NCI-H146 treated with DMSO at 0.1 percent for 48 hours (cell line): ENCODE measurements around the gene NBPF1.
"Not testable (repeated sequence)": the region's sequence is repeated elsewhere in the genome, so short reads cannot be mapped to it uniquely, and the experiment has no call there.

ENCODE experiments used
- DNase-seq: peaks from one replicate; lab custom pipeline; 2025; ENCODE audit not compliant: unreplicated experiment; lab: John Stamatoyannopoulos, UW

Gene NBPF1

GRCh38 chr1:16553244-16553643 is 60.1 kb downstream of the NBPF1 start:
- not testable (repeated sequence) for DNase-seq

GRCh38 chr1:16550212-16550918 is 63.0 kb downstream of the NBPF1 start:
- DNase-seq: not testable (repeated sequence)

- not testable (repeated sequence) for DNase-seq
Measured at GRCh38 chr1:16549545-16549944, 63.8 kb downstream of the NBPF1 start.

- DNase-seq: not testable (repeated sequence)
Measured at GRCh38 chr1:16547502-16548241, 65.7 kb downstream of the NBPF1 start.

GRCh38 chr1:16545682-16546095 is 67.7 kb downstream of the NBPF1 start:
- DNase-seq: peak; percentile 59

- not testable (repeated sequence) for DNase-seq
Measured at GRCh38 chr1:16540421-16540893, 72.9 kb downstream of the NBPF1 start.

- DNase-seq: not testable (repeated sequence)
Measured at GRCh38 chr1:16537528-16537927, 75.8 kb downstream of the NBPF1 start.

GRCh38 chr1:16536796-16537195 is 76.6 kb downstream of the NBPF1 start:
- DNase-seq: not testable (repeated sequence)

- not testable (repeated sequence) for DNase-seq
Measured at GRCh38 chr1:16535898-16536297, 77.5 kb downstream of the NBPF1 start.

GRCh38 chr1:16535487-16535886 is 77.9 kb downstream of the NBPF1 start:
- DNase-seq: not testable (repeated sequence)

GRCh38 chr1:16534829-16535456 is 78.4 kb downstream of the NBPF1 start:
- DNase-seq: not testable (repeated sequence)

- DNase-seq: not testable (repeated sequence)
Measured at GRCh38 chr1:16534239-16534828, 79.0 kb downstream of the NBPF1 start.

- DNase-seq: not testable (repeated sequence)
Measured at GRCh38 chr1:16532235-16532991, 81.0 kb downstream of the NBPF1 start.

GRCh38 chr1:16528338-16528737 is 85.0 kb downstream of the NBPF1 start:
- not testable (repeated sequence) for DNase-seq

- DNase-seq: not testable (repeated sequence)
Measured at GRCh38 chr1:16525769-16526168, 87.6 kb downstream of the NBPF1 start.

GRCh38 chr1:16521679-16522078 is 91.7 kb downstream of the NBPF1 start:
- not testable (repeated sequence) for DNase-seq

GRCh38 chr1:16521288-16521583 is 92.1 kb downstream of the NBPF1 start:
- DNase-seq: no peak

GRCh38 chr1:16520435-16521287 is 92.7 kb downstream of the NBPF1 start:
- not testable (repeated sequence) for DNase-seq

- not testable (repeated sequence) for DNase-seq
Measured at GRCh38 chr1:16519255-16519951, 94.0 kb downstream of the NBPF1 start.
